ENCODE measurements around the gene TCF12.

DNA sequence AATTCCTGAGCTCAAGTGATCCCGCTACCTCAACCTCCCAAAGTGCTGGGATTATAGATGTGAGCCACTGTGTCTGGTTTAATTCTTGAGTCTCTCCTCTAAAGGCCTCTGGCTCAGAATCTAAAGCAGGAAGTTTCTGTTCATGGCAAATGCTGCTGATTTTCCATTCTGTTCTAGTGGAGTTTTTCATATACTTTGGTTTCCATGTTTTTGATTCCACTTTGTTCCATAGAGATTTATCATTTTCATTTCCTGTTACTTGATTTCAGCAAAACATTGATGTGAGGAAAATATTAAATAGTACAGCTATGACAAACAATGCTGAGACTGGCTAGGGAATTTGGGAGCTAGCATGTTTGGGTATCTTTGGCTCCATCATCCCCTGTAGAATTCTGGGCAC is 205.6 kb downstream of the TCF12 start:
- TF ChIP-seq, protein P1, sequence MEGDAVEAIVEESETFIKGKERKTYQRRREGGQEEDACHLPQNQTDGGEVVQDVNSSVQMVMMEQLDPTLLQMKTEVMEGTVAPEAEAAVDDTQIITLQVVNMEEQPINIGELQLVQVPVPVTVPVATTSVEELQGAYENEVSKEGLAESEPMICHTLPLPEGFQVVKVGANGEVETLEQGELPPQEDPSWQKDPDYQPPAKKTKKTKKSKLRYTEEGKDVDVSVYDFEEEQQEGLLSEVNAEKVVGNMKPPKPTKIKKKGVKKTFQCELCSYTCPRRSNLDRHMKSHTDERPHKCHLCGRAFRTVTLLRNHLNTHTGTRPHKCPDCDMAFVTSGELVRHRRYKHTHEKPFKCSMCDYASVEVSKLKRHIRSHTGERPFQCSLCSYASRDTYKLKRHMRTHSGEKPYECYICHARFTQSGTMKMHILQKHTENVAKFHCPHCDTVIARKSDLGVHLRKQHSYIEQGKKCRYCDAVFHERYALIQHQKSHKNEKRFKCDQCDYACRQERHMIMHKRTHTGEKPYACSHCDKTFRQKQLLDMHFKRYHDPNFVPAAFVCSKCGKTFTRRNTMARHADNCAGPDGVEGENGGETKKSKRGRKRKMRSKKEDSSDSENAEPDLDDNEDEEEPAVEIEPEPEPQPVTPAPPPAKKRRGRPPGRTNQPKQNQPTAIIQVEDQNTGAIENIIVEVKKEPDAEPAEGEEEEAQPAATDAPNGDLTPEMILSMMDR (IDR thresholded peaks at IDR 0.05) = no peak
- TF ChIP-seq EP300 (IDR thresholded peaks at IDR 0.05) = no peak
- TF ChIP-seq POLR2AphosphoS5 (IDR thresholded peaks at IDR 0.05) = no peak
- no peak for TF ChIP-seq POLR2A (IDR thresholded peaks at IDR 0.05; ENCODE audit: low read depth)

Measured in esophagus muscularis mucosa (tissue), 4 donors.